NCI-H2171 treated with DMSO at 0.1 percent for 48 hours (cell line): Measurements from ENCODE around the gene DUOX2.
"Not testable (repeated sequence)": the region's sequence is repeated elsewhere in the genome, so short reads cannot be mapped to it uniquely, and the experiment has no call there.

Experiments used
- DNase-seq: peaks from one replicate; lab custom pipeline; 2025; lab: John Stamatoyannopoulos, UW

Gene DUOX2

GRCh38 chr15:45138814-45139765, 25.1 kb upstream of the DUOX2 start:
- no peak for DNase-seq

DNA sequence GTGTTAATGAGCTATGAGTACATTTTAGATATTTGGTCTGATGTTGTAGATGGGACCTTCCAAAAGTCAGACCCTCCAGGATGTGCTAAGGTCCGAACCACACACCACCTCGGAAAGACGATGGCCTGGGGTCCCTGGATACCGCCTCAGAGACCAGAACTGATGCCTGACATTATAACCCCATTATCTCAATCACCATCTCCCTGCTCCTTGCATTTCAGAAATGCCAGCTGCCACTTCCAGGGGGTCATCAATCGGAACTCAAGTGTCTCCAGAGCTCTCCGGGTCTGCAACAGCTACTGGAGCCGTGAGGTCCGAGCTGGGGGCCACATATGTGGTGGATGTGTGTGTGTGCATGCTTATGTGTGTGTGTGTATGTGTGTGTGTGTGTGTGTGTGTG, 23.7 kb upstream of the DUOX2 start:
- no peak for DNase-seq

- DNase-seq: no peak
Observed at GRCh38 chr15:45136378-45136764, 22.4 kb upstream of the DUOX2 start.

GRCh38 chr15:45135705-45136377, 21.9 kb upstream of the DUOX2 start:
- not testable (repeated sequence) for DNase-seq

DNA sequence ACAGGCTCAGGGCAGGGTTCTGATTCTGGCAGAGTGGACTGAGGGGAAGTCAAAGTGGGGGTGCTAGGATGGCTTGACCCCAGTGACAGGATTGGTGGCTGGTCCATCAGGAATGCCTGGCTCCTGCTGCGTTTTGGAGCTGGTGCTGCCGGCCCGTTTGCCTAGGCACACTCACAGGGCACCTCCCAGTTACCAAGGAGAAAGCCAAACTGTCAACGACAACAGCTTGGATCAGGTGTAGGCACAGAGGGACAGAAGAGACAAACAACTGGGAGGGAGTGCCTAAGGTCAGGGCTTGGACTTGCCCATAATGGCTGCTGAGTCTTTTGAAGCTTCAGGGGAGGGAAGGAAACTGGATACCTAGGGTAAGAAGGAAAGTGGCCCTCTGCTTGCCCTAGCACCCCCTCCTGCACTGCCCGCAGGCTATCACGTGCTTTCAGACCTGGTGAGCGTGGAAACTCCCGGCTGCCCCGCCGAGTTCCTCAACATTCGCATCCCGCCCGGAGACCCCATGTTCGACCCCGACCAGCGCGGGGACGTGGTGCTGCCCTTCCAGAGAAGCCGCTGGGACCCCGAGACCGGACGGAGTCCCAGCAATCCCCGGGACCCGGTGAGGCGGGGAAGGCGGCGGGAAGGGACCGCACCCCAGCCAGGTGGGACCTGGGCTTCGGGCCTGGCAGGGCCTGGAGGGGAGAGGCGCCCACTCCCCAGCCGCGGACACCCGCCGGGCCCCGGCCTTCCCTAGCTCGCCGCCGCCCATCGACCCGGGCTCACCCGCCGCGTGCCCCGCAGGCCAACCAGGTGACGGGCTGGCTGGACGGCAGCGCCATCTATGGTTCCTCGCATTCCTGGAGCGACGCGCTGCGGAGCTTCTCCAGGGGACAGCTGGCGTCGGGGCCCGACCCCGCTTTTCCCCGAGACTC, 21.0 kb upstream of the DUOX2 start:
- no peak for DNase-seq

- DNase-seq: no peak
Observed at GRCh38 chr15:45134046-45134445, 20.1 kb upstream of the DUOX2 start.

GRCh38 chr15:45133561-45133920, 19.6 kb upstream of the DUOX2 start:
- peak; percentile 80 for DNase-seq

DNA sequence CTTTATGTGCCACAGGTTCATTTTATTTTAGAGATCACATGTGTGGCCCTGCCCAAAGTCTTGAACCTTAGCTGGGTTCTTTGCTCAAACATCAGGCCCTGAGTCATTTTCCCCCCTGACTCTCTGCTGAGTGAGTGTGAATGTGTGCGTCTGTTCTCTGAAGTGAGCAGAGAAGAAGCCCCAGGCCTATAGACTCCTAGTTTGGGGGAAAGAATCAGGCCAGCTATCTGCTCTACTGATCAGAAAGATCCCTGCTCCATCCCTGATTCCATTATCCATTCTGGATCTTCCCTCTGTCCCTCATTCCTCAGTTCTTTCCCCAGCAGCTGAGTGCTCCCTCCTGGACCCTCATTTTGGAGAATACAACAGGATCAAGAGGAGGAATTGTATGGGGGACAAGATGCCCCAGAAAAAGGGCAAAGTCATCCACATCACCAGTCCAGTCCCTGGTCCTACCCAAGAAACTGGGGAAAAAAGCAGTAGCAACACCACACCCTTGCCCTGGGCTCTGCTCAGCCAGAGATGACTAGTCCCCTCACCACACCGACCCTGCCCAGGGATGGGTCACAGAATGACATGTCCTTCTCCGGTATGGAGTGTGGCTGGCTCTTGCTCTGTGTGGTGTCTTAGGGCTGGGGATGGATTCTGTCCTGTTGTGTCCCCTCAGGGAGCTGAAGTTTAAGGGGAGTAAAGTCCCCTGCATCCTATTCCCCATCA, 19.0 kb upstream of the DUOX2 start:
- DNase-seq: no peak

DNA sequence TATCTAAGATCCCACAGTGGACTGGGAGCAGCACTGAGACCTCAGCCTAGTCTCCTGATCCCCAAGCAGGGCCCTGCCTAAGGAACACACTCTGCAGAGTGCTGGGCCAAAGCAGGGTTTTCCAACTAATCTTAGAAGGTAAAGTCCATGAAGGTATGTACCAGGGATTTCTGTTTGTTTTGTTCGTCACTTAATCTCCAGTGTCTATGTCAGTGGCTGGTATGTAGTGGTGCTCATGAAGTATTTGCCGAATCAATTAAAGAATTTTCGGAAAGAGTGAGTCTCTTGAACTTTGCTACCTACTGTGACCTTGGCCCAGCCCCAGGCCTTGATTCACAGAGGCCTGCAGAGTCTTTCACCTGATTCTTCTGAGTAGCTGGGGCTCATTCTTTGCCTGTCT, 17.5 kb upstream of the DUOX2 start:
- DNase-seq: no peak

DNA sequence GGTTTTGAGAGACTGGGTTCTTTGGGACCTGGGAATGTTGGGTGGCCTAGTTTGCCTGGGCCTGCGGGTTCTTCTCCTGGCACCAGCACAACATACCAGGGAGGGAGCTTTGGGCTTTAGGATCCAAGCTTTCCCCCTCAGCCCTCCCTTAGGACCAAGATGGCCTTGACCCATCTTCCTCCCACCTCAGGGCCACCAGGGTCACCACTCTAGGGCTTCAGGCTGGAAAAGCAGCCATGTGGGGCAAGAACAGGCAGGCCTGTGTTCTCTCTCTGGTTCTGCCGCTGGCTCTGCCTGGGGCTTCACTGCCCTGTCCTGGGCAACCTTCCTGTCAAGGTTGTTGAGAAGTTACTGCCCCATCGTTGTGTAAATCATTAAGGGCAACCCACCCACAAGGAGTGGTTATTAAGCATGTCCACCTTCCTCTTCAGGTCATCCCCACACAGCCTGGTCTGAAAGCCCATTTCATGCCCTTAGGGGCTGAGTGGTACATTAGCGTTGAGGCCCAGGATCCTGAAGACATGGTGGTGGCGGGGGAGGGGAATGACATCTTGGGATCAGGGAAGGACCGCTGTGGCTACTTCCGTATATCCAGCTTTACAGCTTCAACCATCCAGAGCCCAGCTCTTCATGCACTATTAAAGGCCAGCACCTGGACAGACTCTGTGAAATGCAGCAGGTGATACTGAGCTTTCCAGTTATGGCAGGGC, 16.5 kb upstream of the DUOX2 start:
- no peak for DNase-seq

DNA sequence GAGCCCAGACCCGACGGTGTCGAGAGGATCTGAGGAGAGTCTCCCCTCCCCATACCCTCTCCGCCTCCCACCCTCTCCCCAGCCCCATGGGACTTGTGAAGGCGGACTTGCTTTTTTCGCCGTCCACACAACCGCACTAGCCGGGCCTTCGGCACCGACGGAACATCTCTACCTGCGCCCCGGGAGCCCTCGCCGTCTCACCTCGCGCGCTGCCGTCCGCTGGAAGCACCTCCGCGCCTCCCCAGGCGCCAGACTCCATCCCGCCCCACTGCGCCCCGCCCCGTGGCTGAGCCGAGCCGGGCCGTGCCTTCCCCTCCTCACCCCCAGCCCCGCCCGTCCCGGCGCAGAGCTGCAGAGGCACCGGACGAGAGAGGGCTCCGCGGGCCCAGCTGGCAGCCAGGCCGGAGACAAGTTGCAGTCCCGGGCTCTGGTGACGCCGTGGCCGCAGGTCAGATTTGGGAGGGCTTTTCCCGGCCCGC, 15.7 kb upstream of the DUOX2 start, which contains the start of the genes DUOX1 and DUOXA1:
Gene DUOX1, plus strand, starts transcription at position 344 of the 479 bp plus-strand sequence. CDS start 1,973 bp downstream, outside the sequence.
Gene DUOXA1, minus strand, starts transcription at position 229 of the 479 bp plus-strand sequence. CDS start 6,865 bp downstream, outside the sequence.
- no peak for DNase-seq

- no peak for DNase-seq
Observed at GRCh38 chr15:45128971-45129639, 15.1 kb upstream of the DUOX2 start.

- DNase-seq: peak; percentile 52
Observed at GRCh38 chr15:45126535-45127158, 12.7 kb upstream of the DUOX2 start.

DNA sequence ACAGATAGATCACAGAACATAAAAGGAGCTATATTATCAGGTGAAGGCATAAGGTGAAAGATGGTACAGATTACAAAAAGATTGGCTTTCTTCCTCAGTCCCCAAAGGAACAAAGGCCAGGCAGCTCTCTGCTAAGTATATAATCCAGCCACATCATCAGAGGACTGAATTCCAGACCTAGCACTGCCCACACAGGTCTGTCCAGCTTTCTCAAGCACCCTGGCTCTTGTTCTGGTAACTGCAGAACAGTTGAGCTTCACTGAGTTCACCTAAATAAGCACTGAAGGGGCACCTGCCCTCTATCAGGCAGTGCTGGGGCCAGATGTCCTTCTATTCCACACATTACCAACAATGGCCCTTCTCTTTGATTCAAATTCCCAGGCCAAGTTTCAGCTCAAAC, 9.4 kb upstream of the DUOX2 start:
- DNase-seq: no peak

DNA sequence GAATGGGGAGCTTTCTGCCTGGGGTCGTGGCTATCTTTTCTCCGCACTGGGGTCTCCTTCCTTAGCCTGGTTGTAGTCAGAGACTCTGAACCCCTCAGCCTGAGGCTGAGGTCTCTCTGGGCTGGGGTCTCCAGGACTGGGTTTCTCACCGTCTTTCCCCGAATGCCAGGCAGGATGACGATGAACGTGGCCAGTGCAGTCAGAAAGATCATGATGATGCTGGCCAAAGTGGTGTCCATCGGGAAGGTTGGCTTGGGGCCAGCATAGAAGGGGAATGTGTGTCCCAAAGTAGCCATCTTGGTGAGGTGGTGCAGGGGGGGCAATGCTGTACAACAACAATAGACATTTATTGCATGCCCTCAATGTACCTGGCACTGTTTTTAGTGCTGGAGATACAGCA, 8.7 kb upstream of the DUOX2 start:
- no peak for DNase-seq

DNA sequence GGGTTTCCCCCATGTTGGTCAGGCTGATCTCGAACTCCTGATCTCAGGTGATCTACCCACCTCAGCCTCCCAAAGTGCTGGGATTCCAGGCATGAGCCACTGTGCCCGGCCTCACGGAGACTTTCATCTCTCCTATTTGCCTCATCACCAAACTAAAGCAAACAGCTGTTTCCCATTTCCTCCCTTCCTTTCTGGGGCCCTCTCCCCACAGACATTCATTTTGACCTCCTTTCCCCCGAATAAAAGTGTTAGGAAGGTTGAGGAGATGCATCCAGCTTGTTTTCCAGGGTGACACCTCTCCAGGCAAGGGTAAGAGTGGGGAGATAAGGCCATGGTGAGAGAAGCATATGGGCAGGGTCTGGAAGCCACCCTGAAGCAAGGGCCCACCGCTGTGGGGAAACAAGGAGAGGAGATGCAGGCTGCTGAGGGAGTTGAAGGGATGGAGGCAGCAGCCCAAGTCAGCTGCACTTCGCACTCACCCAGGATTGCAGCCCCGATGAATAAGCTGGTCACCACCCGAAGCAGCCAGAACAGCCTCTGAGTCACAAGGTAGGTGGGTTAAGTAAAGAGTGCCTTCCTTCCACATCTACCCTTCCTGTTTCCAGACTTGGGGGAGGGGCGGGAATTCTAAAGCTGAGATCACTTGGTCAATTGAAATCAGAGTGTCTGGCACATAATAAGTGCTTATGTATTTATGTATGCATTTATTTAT, 7.9 kb upstream of the DUOX2 start:
- DNase-seq: no peak

- no peak for DNase-seq
Observed at GRCh38 chr15:45121020-45121419, 7.0 kb upstream of the DUOX2 start.

GRCh38 chr15:45120081-45120972, 6.4 kb upstream of the DUOX2 start:
- no peak for DNase-seq
